ENCODE results near the gene CARD10.
A peak's percentile ranks its signal among the peaks of the same experiment; 100 is the strongest.

Gene CARD10

GRCh38 chr22:37487571-37487970 lies 31.6 kb downstream of the CARD10 start:
- POLR2A ChIA-PET = no interaction called here
- CTCF ChIA-PET = interaction anchor here (1.6 kb wide), 1 partner anchor 11 kb away, joined by 3 read pairs; no protein-coding TSS in a partner anchor

GRCh38 chr22:37487129-37487528 lies 32.1 kb downstream of the CARD10 start:
- POLR2A ChIA-PET = no interaction called here
- DNase-seq (ENCODE audit: extremely low spot score) = no peak
- no peak for TF ChIP-seq LEF1 (IDR thresholded peaks at IDR 0.05; ENCODE audit: borderline replicate concordance)
- no peak for TF ChIP-seq TARDBP (IDR thresholded peaks at IDR 0.05)
- no peak for TF ChIP-seq HDGF (IDR thresholded peaks at IDR 0.05; ENCODE audit: borderline replicate concordance)
- no peak for TF ChIP-seq ELF4 (IDR thresholded peaks at IDR 0.05)
- TF ChIP-seq CTBP1 (IDR thresholded peaks at IDR 0.05; ENCODE audit: borderline replicate concordance) = no peak
- no peak for TF ChIP-seq PKNOX1 (IDR thresholded peaks at IDR 0.05)
- CTCF ChIA-PET = interaction anchor here (0.6 to 1.6 kb wide), 3 partner anchors 11 to 1482 kb away, joined by 3 to 4 read pairs (median 3); no protein-coding TSS in a partner anchor

More at GRCh38 chr22:37487571-37487970, 31.6 kb downstream of the CARD10 start:
- no peak for DNase-seq (ENCODE audit: extremely low spot score)
- TF ChIP-seq ELF4 (IDR thresholded peaks at IDR 0.05) (no peak), FOXK2 (IDR thresholded peaks at IDR 0.05) (no peak), FOXA1 (IDR thresholded peaks at IDR 0.05) (no peak), SP1 (IDR thresholded peaks at IDR 0.05) (no peak), NFRKB (IDR thresholded peaks at IDR 0.05) (no peak)

GRCh38 chr22:37486224-37486845 lies 32.9 kb downstream of the CARD10 start, which contains the start of gene MFNG:
Gene MFNG, minus strand, starts transcription at chr22:37486384. Its CDS starts 207 bp downstream, at chr22:37486177.
- ChIA-PET POLR2A (no interaction called here), CTCF (interaction anchor here (0.6 to 1.6 kb wide), 4 partner anchors 12 to 1481 kb away, joined by 3 to 6 read pairs (median 4); no protein-coding TSS in a partner anchor)
- DNase-seq (ENCODE audit: extremely low spot score) = peak; percentile 76
- TF ChIP-seq ELF4 (IDR thresholded peaks at IDR 0.05) (no peak), HDGF (IDR thresholded peaks at IDR 0.05; ENCODE audit: borderline replicate concordance) (no peak), ZNF384 (IDR thresholded peaks at IDR 0.05) (no peak), TARDBP (IDR thresholded peaks at IDR 0.05) (no peak), ARNT (IDR thresholded peaks at IDR 0.05) (no peak), BHLHE40 (IDR thresholded peaks at IDR 0.05; ENCODE audit: borderline replicate concordance) (no peak), SP1 (IDR thresholded peaks at IDR 0.05) (no peak), LEF1 (IDR thresholded peaks at IDR 0.05; ENCODE audit: borderline replicate concordance) (no peak), FOXK2 (IDR thresholded peaks at IDR 0.05) (no peak), L3MBTL2 (conservative IDR thresholded peaks at IDR 0.05) (no peak), CTBP1 (IDR thresholded peaks at IDR 0.05; ENCODE audit: borderline replicate concordance) (no peak), FOXM1 (IDR thresholded peaks at IDR 0.05; ENCODE audit: borderline replicate concordance) (no peak)

- POLR2A ChIA-PET = no interaction called here
- TF ChIP-seq NFRKB (IDR thresholded peaks at IDR 0.05) = no peak
- no peak for TF ChIP-seq LEF1 (IDR thresholded peaks at IDR 0.05; ENCODE audit: borderline replicate concordance)
- no peak for TF ChIP-seq TARDBP (IDR thresholded peaks at IDR 0.05)
- TF ChIP-seq FOXM1 (IDR thresholded peaks at IDR 0.05; ENCODE audit: borderline replicate concordance) = no peak
- no peak for TF ChIP-seq CTBP1 (IDR thresholded peaks at IDR 0.05; ENCODE audit: borderline replicate concordance)
- no peak for TF ChIP-seq SUZ12 (IDR thresholded peaks at IDR 0.05)
- CTCF ChIA-PET = interaction anchor here (1.0 to 1.6 kb wide), 2 partner anchors 13 kb away, joined by 3 to 6 read pairs; no protein-coding TSS in a partner anchor
- no peak for DNase-seq (ENCODE audit: extremely low spot score)
These were observed 33.6 kb downstream of the CARD10 start for GRCh38 chr22:37485395-37486223.

GRCh38 chr22:37484480-37485394 lies 34.5 kb downstream of the CARD10 start:
- CTCF ChIA-PET = no interaction called here
- no peak for TF ChIP-seq L3MBTL2 (conservative IDR thresholded peaks at IDR 0.05)
- no peak for TF ChIP-seq ARNT (IDR thresholded peaks at IDR 0.05)
- no peak for TF ChIP-seq FOXA1 (IDR thresholded peaks at IDR 0.05)
- no peak for TF ChIP-seq ELF4 (IDR thresholded peaks at IDR 0.05)
- no peak for TF ChIP-seq PKNOX1 (IDR thresholded peaks at IDR 0.05)
- TF ChIP-seq TARDBP (IDR thresholded peaks at IDR 0.05) = no peak
- TF ChIP-seq BHLHE40 (IDR thresholded peaks at IDR 0.05; ENCODE audit: borderline replicate concordance) = no peak
- TF ChIP-seq HDGF (IDR thresholded peaks at IDR 0.05; ENCODE audit: borderline replicate concordance) = no peak
- TF ChIP-seq SP1 (IDR thresholded peaks at IDR 0.05) = no peak
- TF ChIP-seq FOXM1 (IDR thresholded peaks at IDR 0.05; ENCODE audit: borderline replicate concordance) = no peak
- TF ChIP-seq LEF1 (IDR thresholded peaks at IDR 0.05; ENCODE audit: borderline replicate concordance) = no peak
- TF ChIP-seq CTBP1 (IDR thresholded peaks at IDR 0.05; ENCODE audit: borderline replicate concordance) = no peak
- DNase-seq (ENCODE audit: extremely low spot score) = no peak
- POLR2A ChIA-PET = no interaction called here

GRCh38 chr22:37483050-37483449 lies 36.2 kb downstream of the CARD10 start:
- no peak for TF ChIP-seq PKNOX1 (IDR thresholded peaks at IDR 0.05)
- CTCF ChIA-PET = no interaction called here
- no peak for DNase-seq (ENCODE audit: extremely low spot score)
- POLR2A ChIA-PET = no interaction called here
